Adipocyte (in vitro differentiated cells): ENCODE measurements around the gene TMC2.
A peak's percentile ranks its signal among the peaks of the same experiment; 100 is the strongest.

Experiments
- DNase-seq: peaks from one replicate; pipeline ENCODE4 v3.0.0-alpha.2; 2015; ENCODE audit warnings: low read depth
- H3K27me3 ChIP-seq: replicated peaks from 2 replicates; pipeline ENCODE4 v1.7.0; 2013; ENCODE audit warnings: mild to moderate bottlenecking, low read length, moderate library complexity; ENCODE audit not compliant: control insufficient read depth, insufficient read depth
- H3K36me3 ChIP-seq: 2 replicates; pipeline ENCODE4 v1.7.0; 2013; ENCODE audit warnings: low read length, mild to moderate bottlenecking, moderate library complexity; ENCODE audit not compliant: control insufficient read depth, insufficient read depth, severe bottlenecking
- H3K4me1 ChIP-seq: 2 replicates; pipeline ENCODE4 v1.7.0; 2013; ENCODE audit warnings: mild to moderate bottlenecking, low read length, moderate library complexity; ENCODE audit not compliant: control insufficient read depth, insufficient read depth
- H3K4me3 ChIP-seq: 2 replicates; pipeline ENCODE4 v1.7.0; 2013; ENCODE audit warnings: mild to moderate bottlenecking, low read length, moderate library complexity
- H3K9ac ChIP-seq: 2 replicates; pipeline ENCODE4 v1.7.0; 2013; ENCODE audit warnings: mild to moderate bottlenecking, low read length, moderate library complexity
- H3K9me3 ChIP-seq: 2 replicates; pipeline ENCODE4 v1.7.0; 2013; ENCODE audit warnings: mild to moderate bottlenecking, low read length, moderate library complexity; ENCODE audit not compliant: control insufficient read depth

TMC2 gene

GRCh38 chr20:2557873-2558580, 21.7 kb downstream of the TMC2 start:
- Histone ChIP-seq H3K27me3 (peaks cover 67% of the 10 kb centered on the region), H3K9ac (no peak overlapping the region)

GRCh38 chr20:2558581-2559278, 22.4 kb downstream of the TMC2 start:
- H3K9ac ChIP-seq = no peak overlapping the region
- peaks cover 60% of the 10 kb centered on the region for H3K27me3 ChIP-seq
- H3K9me3 ChIP-seq = no peaks in the 10 kb centered on the region
- peak; percentile 11 for DNase-seq
- H3K4me1 ChIP-seq = peaks cover 3% of the 10 kb centered on the region
- H3K36me3 ChIP-seq = no peaks in the 10 kb centered on the region
- no peak overlapping the region for H3K4me3 ChIP-seq

More at GRCh38 chr20:2557873-2558580, 21.7 kb downstream of the TMC2 start:
- H3K36me3 ChIP-seq = no peaks in the 10 kb centered on the region
- no peaks in the 10 kb centered on the region for H3K9me3 ChIP-seq
- peaks cover 3% of the 10 kb centered on the region for H3K4me1 ChIP-seq
- no peak for DNase-seq
- no peak overlapping the region for H3K4me3 ChIP-seq

- Histone ChIP-seq H3K9me3 (no peaks in the 10 kb centered on the region), H3K4me3 (no peak overlapping the region), H3K27me3 (peaks cover 60% of the 10 kb centered on the region), H3K9ac (no peak overlapping the region), H3K4me1 (peaks cover 3% of the 10 kb centered on the region), H3K36me3 (no peaks in the 10 kb centered on the region)
- no peak for DNase-seq
Measured at GRCh38 chr20:2559279-2559626, 22.9 kb downstream of the TMC2 start.

GRCh38 chr20:2559651-2560050, 23.3 kb downstream of the TMC2 start:
- H3K4me3 ChIP-seq = no peak overlapping the region
- H3K9ac ChIP-seq = no peak overlapping the region
- H3K9me3 ChIP-seq = no peaks in the 10 kb centered on the region
- H3K36me3 ChIP-seq = no peaks in the 10 kb centered on the region
- H3K27me3 ChIP-seq = peaks cover 62% of the 10 kb centered on the region
- peaks cover 3% of the 10 kb centered on the region for H3K4me1 ChIP-seq
- DNase-seq = no peak

GRCh38 chr20:2563116-2563515, 26.7 kb downstream of the TMC2 start:
- Histone ChIP-seq H3K4me3 (no peak overlapping the region), H3K4me1 (peaks cover 4% of the 10 kb centered on the region), H3K27me3 (peaks cover 61% of the 10 kb centered on the region), H3K9ac (no peak overlapping the region), H3K9me3 (no peaks in the 10 kb centered on the region), H3K36me3 (no peaks in the 10 kb centered on the region)
- no peak for DNase-seq

GRCh38 chr20:2564406-2564805, 28.0 kb downstream of the TMC2 start:
- no peak for DNase-seq
- peaks cover 63% of the 10 kb centered on the region for H3K27me3 ChIP-seq
- no peak overlapping the region for H3K9ac ChIP-seq

GRCh38 chr20:2575682-2576081, 39.3 kb downstream of the TMC2 start:
- Histone ChIP-seq H3K27me3 (peaks cover 16% of the 10 kb centered on the region), H3K4me1 (no peaks in the 10 kb centered on the region), H3K9me3 (no peaks in the 10 kb centered on the region), H3K4me3 (no peak overlapping the region), H3K9ac (no peak overlapping the region), H3K36me3 (no peaks in the 10 kb centered on the region)
- DNase-seq = no peak

More at GRCh38 chr20:2564406-2564805, 28.0 kb downstream of the TMC2 start:
- H3K36me3 ChIP-seq = no peaks in the 10 kb centered on the region
- H3K4me1 ChIP-seq = peaks cover 5% of the 10 kb centered on the region
- H3K9me3 ChIP-seq = no peaks in the 10 kb centered on the region
- no peak overlapping the region for H3K4me3 ChIP-seq

- Histone ChIP-seq H3K4me1 (no peaks in the 10 kb centered on the region), H3K9me3 (no peaks in the 10 kb centered on the region), H3K36me3 (no peaks in the 10 kb centered on the region), H3K4me3 (no peak overlapping the region), H3K27me3 (peaks cover 13% of the 10 kb centered on the region), H3K9ac (no peak overlapping the region)
- DNase-seq = no peak
Measured at GRCh38 chr20:2576317-2576727, 39.9 kb downstream of the TMC2 start.

GRCh38 chr20:2578475-2579192, 42.3 kb downstream of the TMC2 start:
- Histone ChIP-seq H3K4me3 (no peak overlapping the region), H3K9ac (no peak overlapping the region), H3K9me3 (no peaks in the 10 kb centered on the region), H3K27me3 (peaks cover 12% of the 10 kb centered on the region), H3K4me1 (no peaks in the 10 kb centered on the region), H3K36me3 (no peaks in the 10 kb centered on the region)
- no peak for DNase-seq

GRCh38 chr20:2585811-2586210, 49.4 kb downstream of the TMC2 start:
- Histone ChIP-seq H3K9ac (no peak overlapping the region), H3K4me1 (no peaks in the 10 kb centered on the region), H3K4me3 (no peak overlapping the region), H3K27me3 (peaks cover 2% of the 10 kb centered on the region), H3K36me3 (no peaks in the 10 kb centered on the region), H3K9me3 (no peaks in the 10 kb centered on the region)
- DNase-seq = peak; percentile 33

GRCh38 chr20:2593756-2594155, 57.4 kb downstream of the TMC2 start:
- H3K27me3 ChIP-seq = peaks cover 12% of the 10 kb centered on the region
- peaks cover 5% of the 10 kb centered on the region for H3K9me3 ChIP-seq
- H3K4me3 ChIP-seq = no peak overlapping the region
- H3K9ac ChIP-seq = no peak overlapping the region
- no peaks in the 10 kb centered on the region for H3K4me1 ChIP-seq
- no peaks in the 10 kb centered on the region for H3K36me3 ChIP-seq
- DNase-seq = no peak
